Stimulated activated CD8-positive, alpha-beta memory T cell treated with anti-CD3 and anti-CD28 coated beads, Interleukin-4, amount 100 ng/mL, for 1 hour (primary cell): ENCODE data around the gene WDR13.
"Not testable (repeated sequence)": the region's sequence is repeated elsewhere in the genome, so short reads cannot be mapped to it uniquely, and the experiment has no call there.

ENCODE experiments used
- DNase-seq, 2 donors: peaks; one replicate each; pipeline ENCODE4 v3.0.0-alpha.2; 2020; ENCODE audit warnings: low read depth in 2 of 2, low spot score in 1 of 2

Gene WDR13

DNA sequence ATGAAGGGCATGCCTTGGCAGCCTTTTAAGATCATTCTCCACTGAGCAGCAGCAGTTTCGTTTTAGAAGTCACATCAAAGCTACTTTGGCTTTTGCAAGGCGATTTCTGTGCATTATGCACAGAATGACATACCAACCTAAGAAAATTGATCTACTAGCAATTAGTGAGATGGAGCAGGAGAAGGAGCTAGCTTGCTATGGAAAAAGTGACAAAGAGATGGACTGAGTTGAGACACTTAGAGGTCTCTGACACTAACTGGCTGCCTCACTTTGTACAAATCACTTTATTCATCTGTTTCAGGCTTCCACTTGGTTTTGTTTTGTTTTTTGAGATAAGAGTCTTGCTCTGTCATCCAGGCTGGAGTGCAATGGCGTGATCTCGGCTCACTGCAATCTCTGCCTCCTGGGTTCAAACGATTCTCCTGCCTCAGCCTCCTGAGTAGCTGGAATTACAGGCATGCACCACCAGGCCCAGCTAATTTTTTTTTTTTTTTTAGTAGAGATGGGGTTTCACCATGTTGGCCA lies 54.8 kb downstream of the WDR13 start:
- DNase-seq = not testable (repeated sequence)

- not testable (repeated sequence) for DNase-seq
These were observed 57.5 kb downstream of the WDR13 start for GRCh38 chrX:48654746-48655145.
